ENCODE data around the gene LRCH1.

- no peak for TF ChIP-seq CTCF (optimal IDR thresholded peaks at IDR 0.05 in 1 of 3, IDR thresholded peaks at IDR 0.05 in 1 of 3, conservative IDR thresholded peaks at IDR 0.05 in 1 of 3; ENCODE audit: extremely low read depth in 1 of 3, insufficient read depth in 2 of 3, low read length in 3 of 3)
- TF ChIP-seq EZH2 (IDR thresholded peaks at IDR 0.05; ENCODE audit: low read length) = no peak
Measured at GRCh38 chr13:46522748-46523030, 30.3 kb upstream of the LRCH1 start.
